Fibroblast of lung (primary cell): Measurements from ENCODE around the gene DIAPH1.

Experiments used
- CTCF ChIP-seq, 2 donors: IDR thresholded peaks in 1 of 2; conservative IDR thresholded peaks in 1 of 2; 1 replicate in 1 of 2; 2 replicates in 1 of 2; pipeline ENCODE4 v1.5.1; 2011 to 2012; ENCODE audit warnings: low read length in 2 of 2, control low read depth in 1 of 2, inconsistent platforms in 1 of 2, low read depth in 1 of 2, mild to moderate bottlenecking in 1 of 2
- EZH2 ChIP-seq: IDR thresholded peaks from 2 replicates; pipeline ENCODE4 v1.5.1; 2012; ENCODE audit warnings: low read length, control low read depth, mild to moderate bottlenecking; ENCODE audit errors: missing control alignments

- no peak for TF ChIP-seq CTCF (conservative IDR thresholded peaks at IDR 0.05 in 1 of 2, IDR thresholded peaks at IDR 0.05 in 1 of 2; ENCODE audit: low read depth in 1 of 2, low read length in 2 of 2)
- no peak for TF ChIP-seq EZH2
Measured at GRCh38 chr5:141488591-141489561, 129.9 kb downstream of the DIAPH1 start, which contains the start of gene PCDHGC5.
